AG09319 (cell line): Measurements from ENCODE around the gene SYN1.

Experiments
- DNase-seq: peaks from one replicate; pipeline ENCODE4 v3.0.0-alpha.2; 2010; ENCODE audit warnings: low read depth; ENCODE audit errors: extremely low read depth
- CTCF ChIP-seq: IDR thresholded peaks from 2 replicates; pipeline ENCODE4 v1.5.1; 2011; ENCODE audit warnings: low read depth, mild to moderate bottlenecking, inconsistent platforms, low read length, moderate library complexity

The SYN1 gene

DNA sequence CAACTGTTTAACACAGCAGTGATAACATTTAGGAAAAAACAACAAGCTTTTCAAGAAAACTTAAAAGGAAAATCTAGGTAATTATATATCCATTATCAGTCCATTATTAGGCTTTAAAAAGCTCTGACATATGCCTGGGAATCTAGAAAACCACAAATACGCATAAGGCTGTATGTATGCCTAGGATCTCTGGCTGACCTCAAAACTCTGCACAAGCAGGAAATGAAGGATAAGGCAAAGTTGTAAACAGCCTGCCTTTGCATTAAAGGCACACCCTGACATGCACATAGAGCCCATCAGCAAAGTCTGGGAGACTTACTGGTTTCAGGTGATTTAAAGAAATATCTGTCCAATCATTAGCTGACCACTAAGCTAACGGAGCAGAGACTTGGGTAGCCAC is 23.4 kb downstream of the SYN1 start:
- no peak for TF ChIP-seq CTCF
- no peak for DNase-seq

DNA sequence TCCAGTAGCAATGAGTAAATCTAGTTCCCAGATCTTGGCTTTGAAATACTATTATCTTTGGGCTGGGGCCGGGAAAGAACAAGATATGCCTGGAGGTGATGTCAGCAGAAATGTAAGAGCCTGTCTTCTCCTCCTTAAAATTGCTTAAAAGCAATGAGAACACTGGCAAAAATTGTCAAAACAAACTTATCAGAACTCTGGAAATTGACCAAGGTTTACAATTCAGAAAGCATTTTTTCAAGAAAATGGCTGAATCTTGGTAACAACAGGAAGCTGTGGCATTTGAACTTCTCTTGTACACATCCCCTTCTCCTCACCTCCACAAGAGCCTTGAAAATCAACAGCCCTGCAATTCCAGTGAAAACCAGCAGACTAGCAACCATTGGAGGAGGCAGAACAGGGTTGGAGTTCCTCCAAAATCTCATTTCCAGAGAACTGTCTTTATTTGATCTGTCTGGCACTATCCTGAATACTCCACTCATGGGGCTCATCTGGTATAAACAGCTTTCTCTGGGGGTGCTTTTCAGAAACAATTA is 23.9 kb downstream of the SYN1 start:
- TF ChIP-seq CTCF: no peak

DNA sequence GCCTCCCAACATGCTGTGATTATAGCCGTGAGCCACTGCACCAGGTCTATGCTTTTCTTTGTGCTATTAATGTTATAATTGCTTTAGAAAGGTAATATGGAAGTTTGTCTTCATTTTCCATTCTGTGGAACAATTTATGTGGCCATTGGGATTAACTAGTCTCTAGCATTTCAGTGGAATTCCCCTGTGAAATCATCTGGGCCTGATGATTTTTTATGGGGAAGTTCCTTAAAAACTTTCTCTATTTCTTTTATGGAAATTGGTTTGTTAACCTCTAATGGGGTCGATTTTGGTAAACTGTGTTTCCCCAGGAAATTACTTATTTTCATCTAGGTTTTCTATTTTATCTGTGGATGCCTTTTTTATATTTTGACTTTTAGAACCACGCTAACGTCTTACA is 26.1 kb downstream of the SYN1 start:
- DNase-seq: no peak
- TF ChIP-seq CTCF: no peak

More for the DNA sequence above, 23.9 kb downstream of the SYN1 start:
- no peak for DNase-seq

DNA sequence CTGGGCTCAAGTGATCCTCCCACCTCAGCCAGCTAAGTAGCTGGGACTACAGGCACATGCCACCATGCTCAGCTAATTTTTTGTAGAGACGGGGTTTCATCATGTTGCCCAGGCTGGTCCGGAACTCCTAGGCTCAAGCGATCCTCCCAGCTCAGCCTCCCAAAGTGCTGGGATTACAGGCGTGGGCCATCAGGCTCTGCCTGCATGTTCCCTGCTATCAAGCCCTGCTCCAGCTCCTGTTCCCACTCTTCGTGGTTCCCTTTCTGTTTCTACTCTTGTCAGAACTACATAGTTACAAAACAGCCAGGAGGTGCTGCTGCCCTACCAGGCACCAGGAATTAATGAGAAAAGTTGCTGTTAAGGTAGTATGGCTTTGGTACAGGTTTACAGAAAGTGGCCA is 28.7 kb downstream of the SYN1 start:
- DNase-seq: no peak
- no peak for TF ChIP-seq CTCF

DNA sequence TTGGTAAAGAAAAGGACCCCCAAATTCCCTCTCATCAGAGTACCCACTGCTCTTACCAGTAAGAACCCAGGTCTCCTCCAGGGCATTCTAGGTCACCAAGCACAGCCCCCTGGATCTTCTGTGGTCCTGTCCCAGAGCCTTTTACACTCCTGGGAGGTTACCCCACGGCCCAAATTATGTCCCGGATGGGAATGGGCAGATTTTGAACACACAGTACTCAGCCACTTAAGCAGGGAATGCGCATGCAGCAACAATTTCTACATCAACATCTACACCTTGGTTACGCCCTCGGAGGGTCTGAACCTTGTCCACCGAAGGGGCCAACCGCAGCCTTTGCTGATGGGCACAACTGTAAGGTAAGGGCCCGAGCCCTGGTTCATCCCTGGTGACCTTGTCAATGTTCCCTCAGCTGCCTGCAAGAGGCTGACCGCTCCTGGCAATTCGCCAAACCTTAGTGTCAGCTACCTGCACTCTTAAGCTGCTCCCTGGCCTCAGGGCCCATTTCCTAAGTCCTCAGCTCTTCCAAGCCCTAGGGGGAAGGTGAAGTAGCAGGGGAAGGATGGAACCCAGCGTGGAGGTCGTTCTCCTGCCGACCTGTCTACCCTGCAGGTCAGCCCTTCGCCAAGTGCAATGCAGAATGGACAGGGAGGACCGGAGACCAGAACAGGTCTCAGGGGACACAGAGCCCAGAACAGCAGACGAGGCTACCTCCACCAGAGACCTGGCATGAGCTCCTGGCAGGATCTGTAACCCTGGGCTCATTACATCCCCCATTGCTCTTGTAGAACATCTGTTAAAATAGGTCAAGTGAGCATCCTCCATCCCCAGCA is 31.5 kb downstream of the SYN1 start:
- no peak for DNase-seq
- no peak for TF ChIP-seq CTCF

DNA sequence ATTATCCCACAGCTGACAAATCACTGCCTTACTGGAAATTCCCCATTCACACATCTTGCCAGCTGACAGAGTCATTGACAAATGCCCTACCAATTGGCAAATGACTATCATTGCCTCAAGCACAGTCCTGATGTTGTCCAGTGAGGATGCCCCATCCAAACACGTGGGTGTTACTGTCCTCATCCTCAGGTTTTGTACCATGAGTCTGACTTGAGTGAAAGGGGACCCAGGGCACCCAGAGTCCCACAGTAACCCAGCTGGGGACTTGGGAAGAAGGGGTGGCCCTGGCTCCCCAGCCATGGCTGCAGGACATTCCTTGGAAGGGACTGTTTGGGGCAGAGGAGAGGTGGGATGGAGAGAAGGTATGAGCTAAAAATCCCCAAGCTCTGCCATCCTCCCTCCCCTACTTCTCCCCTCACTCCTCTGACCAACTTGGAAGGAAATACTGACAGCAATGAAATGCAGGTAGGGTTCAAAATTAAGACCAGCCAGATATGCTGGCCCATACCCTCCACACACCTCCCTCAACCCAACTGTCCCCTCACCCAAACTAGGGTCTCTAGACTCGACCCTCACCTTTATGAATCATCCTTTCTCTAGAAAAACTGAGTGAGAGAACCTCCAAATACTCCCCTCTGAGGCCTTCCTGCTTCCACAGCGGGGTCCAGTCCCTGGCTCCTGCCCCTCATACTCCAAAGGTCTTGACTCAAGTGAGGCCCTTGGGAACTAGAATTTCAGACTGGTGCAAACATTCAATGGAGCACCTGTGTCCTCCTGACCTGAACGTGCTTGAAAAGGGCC is 32.4 kb downstream of the SYN1 start:
- TF ChIP-seq CTCF: no peak

More for the DNA sequence above, 32.4 kb downstream of the SYN1 start:
- no peak for DNase-seq
